ENCODE results near the gene KCNB1.
A peak's percentile ranks its signal among the peaks of the same experiment; 100 is the strongest.

Gene KCNB1

GRCh38 chr20:49388744-49389143, 93.7 kb downstream of the KCNB1 start:
- DNase-seq (ENCODE audit: low read depth), result no peak

GRCh38 chr20:49387581-49387939, 94.9 kb downstream of the KCNB1 start:
- DNase-seq (ENCODE audit: low read depth), result no peak

- no peak for DNase-seq (ENCODE audit: low read depth)
These were observed 95.5 kb downstream of the KCNB1 start for GRCh38 chr20:49386848-49387580.

- DNase-seq (ENCODE audit: low read depth), result no peak
These were observed 97.0 kb downstream of the KCNB1 start for GRCh38 chr20:49385465-49385864.

- peak; percentile 29 for DNase-seq (ENCODE audit: low read depth)
These were observed 97.7 kb downstream of the KCNB1 start for GRCh38 chr20:49384437-49385434.

GRCh38 chr20:49381558-49382493, 100.6 kb downstream of the KCNB1 start:
- no peak for DNase-seq (ENCODE audit: low read depth)

- DNase-seq (ENCODE audit: low read depth), result no peak
These were observed 102.1 kb downstream of the KCNB1 start for GRCh38 chr20:49380337-49380780.

GRCh38 chr20:49379338-49379737, 103.1 kb downstream of the KCNB1 start:
- no peak for DNase-seq (ENCODE audit: low read depth)

GRCh38 chr20:49377326-49377725, 105.1 kb downstream of the KCNB1 start:
- DNase-seq (ENCODE audit: low read depth), result no peak

GRCh38 chr20:49375170-49375569, 107.3 kb downstream of the KCNB1 start:
- DNase-seq (ENCODE audit: low read depth), result no peak

- DNase-seq (ENCODE audit: low read depth), result no peak
These were observed 110.3 kb downstream of the KCNB1 start for GRCh38 chr20:49372095-49372734.

GRCh38 chr20:49368596-49368995, 113.9 kb downstream of the KCNB1 start:
- DNase-seq (ENCODE audit: low read depth), result no peak

GRCh38 chr20:49367113-49367512, 115.4 kb downstream of the KCNB1 start:
- DNase-seq (ENCODE audit: low read depth), result no peak

- no peak for DNase-seq (ENCODE audit: low read depth)
These were observed 115.8 kb downstream of the KCNB1 start for GRCh38 chr20:49366687-49367086.

GRCh38 chr20:49361862-49362660, 120.4 kb downstream of the KCNB1 start:
- no peak for DNase-seq (ENCODE audit: low read depth)

GRCh38 chr20:49360242-49360968, 122.1 kb downstream of the KCNB1 start:
- no peak for DNase-seq (ENCODE audit: low read depth)

GRCh38 chr20:49356676-49357075, 125.8 kb downstream of the KCNB1 start:
- DNase-seq (ENCODE audit: low read depth), result no peak

GRCh38 chr20:49354673-49355072, 127.8 kb downstream of the KCNB1 start:
- no peak for DNase-seq (ENCODE audit: low read depth)

- no peak for DNase-seq (ENCODE audit: low read depth)
These were observed 129.1 kb downstream of the KCNB1 start for GRCh38 chr20:49353348-49353747.

GRCh38 chr20:49352751-49353150, 129.7 kb downstream of the KCNB1 start:
- DNase-seq (ENCODE audit: low read depth), result no peak

All from T follicular helper cell (primary cell).